H1 (cell line): Measurements from ENCODE around the gene SAPCD1. TPM values are rescaled to one million over a fixed set of nuclear protein-coding genes. Genes with fewer than 3 reads are reported as not detected.

Experiments used
- CTCF ChIA-PET: fragments of 300-600 bp; sonication (Branson Sonifier 250); formaldehyde crosslinking; loops from one replicate; lab custom pipeline; 2021; ENCODE audit not compliant: partially characterized antibody; lab: Charles Lee
- POLR2A ChIA-PET: fragments of 300-600 bp; sonication (Branson Sonifier 250); formaldehyde crosslinking; loops from one replicate; lab custom pipeline; 2021; ENCODE audit warnings: inconsistent platforms; ENCODE audit not compliant: partially characterized antibody; lab: Charles Lee
- DNase-seq, 2 experiments: peaks; one replicate each; pipeline versions ENCODE4 v3.0.0 to v3.0.0-alpha.2; 2010 to 2022; ENCODE audit warnings: low spot score in 2 of 2, low read depth in 1 of 2, mixed read lengths in 1 of 2
- FAIRE-seq: peaks from 2 replicates; lab custom pipeline; 2011; peaks lifted over from hg19 to GRCh38; lab: Jason Lieb, UNC
- H2AFZ ChIP-seq: 2 replicates; pipeline ENCODE4 v1.8.1; 2012; ENCODE audit warnings: low read length, inconsistent platforms
- H2AK5ac ChIP-seq: 2 replicates; pipeline ENCODE4 v1.6.1; 2013; ENCODE audit warnings: low read depth, low read length
- H2BK120ac ChIP-seq: replicated peaks from 2 replicates; pipeline ENCODE3; 2013; ENCODE audit warnings: low read depth, low read length, inconsistent platforms
- H2BK12ac ChIP-seq: 2 replicates; pipeline ENCODE4 v1.6.1; 2013; ENCODE audit warnings: low read depth, low read length
- H2BK15ac ChIP-seq: 2 replicates; pipeline ENCODE4 v1.6.1; 2013; ENCODE audit warnings: low read length
- H2BK20ac ChIP-seq: 2 replicates; pipeline ENCODE4 v1.6.1; 2013; ENCODE audit warnings: low read length
- H2BK5ac ChIP-seq: 2 replicates; pipeline ENCODE4 v1.6.1; 2013; ENCODE audit warnings: low read depth, low read length
- H3K14ac ChIP-seq: 2 replicates; pipeline ENCODE4 v1.6.1; 2013; ENCODE audit warnings: inconsistent platforms; ENCODE audit not compliant: insufficient read length
- H3K18ac ChIP-seq: 2 replicates; pipeline ENCODE4 v1.6.1; 2013; ENCODE audit warnings: low read length; ENCODE audit errors: extremely low read depth
- H3K23ac ChIP-seq: 2 replicates; pipeline ENCODE4 v1.6.1; 2013; ENCODE audit warnings: inconsistent platforms; ENCODE audit not compliant: insufficient read length
- H3K23me2 ChIP-seq: 2 replicates; pipeline ENCODE4 v1.6.1; 2013; ENCODE audit warnings: low read depth, low read length
- H3K27ac ChIP-seq: 2 replicates; pipeline ENCODE4 v1.6.1; 2011; ENCODE audit warnings: low read depth, low read length, inconsistent platforms
- H3K27me3 ChIP-seq, 4 experiments: replicated peaks in 1 of 4; 1 replicate in 1 of 4; 2 replicates in 3 of 4; pipeline versions ENCODE4 v1.6.1 to v1.8.1; 2011 to 2013; ENCODE audit warnings: low read length in 3 of 4, mild to moderate bottlenecking in 3 of 4, inconsistent platforms in 2 of 4, mixed read lengths in 2 of 4, moderate library complexity in 1 of 4; ENCODE audit not compliant: control insufficient read depth in 3 of 4, insufficient read depth in 3 of 4; ENCODE audit errors: extremely low read depth in 1 of 4
- H3K36me3 ChIP-seq, 4 experiments: 2 replicates each; pipeline versions ENCODE4 v1.6.1 to v1.8.1; 2011 to 2013; ENCODE audit warnings: mild to moderate bottlenecking in 4 of 4, low read length in 3 of 4, moderate library complexity in 2 of 4, control low read depth in 1 of 4, inconsistent platforms in 1 of 4; ENCODE audit not compliant: insufficient read depth in 4 of 4, control insufficient read depth in 2 of 4
- H3K4ac ChIP-seq: replicated peaks from 2 replicates; pipeline ENCODE3; 2013; ENCODE audit warnings: low read length, low read depth, mixed read lengths, inconsistent platforms; ENCODE audit not compliant: insufficient read length
- H3K4me1 ChIP-seq, 4 experiments: replicated peaks in 1 of 4; 1 replicate in 1 of 4; 2 replicates in 3 of 4; pipeline versions ENCODE4 v1.6.1 to v1.8.1; 2011 to 2013; ENCODE audit warnings: low read length in 3 of 4, inconsistent platforms in 2 of 4, mixed read lengths in 1 of 4; ENCODE audit not compliant: insufficient read depth in 4 of 4, control insufficient read depth in 3 of 4
- H3K4me2 ChIP-seq, 2 experiments: 2 replicates each; pipeline versions ENCODE4 v1.6.1 to v1.8.1; 2011 to 2013; ENCODE audit warnings: low read depth in 2 of 2, low read length in 2 of 2, control low read depth in 1 of 2, inconsistent platforms in 1 of 2, mild to moderate bottlenecking in 1 of 2; ENCODE audit not compliant: insufficient read depth in 1 of 2
- H3K4me3 ChIP-seq, 4 experiments: fragments of 200-600, 300-600 bp in 1 of 4; sonication (generic), shearing (Covaris generic), sonication (Bioruptor Twin) in 1 of 4; 2 replicates each; pipeline versions ENCODE4 v1.5.1 to v1.8.1; 2011 to 2016; ENCODE audit warnings: low read length in 4 of 4, low read depth in 3 of 4, control low read depth in 2 of 4, inconsistent platforms in 2 of 4, mild to moderate bottlenecking in 2 of 4, mixed read lengths in 1 of 4, moderate library complexity in 1 of 4; ENCODE audit not compliant: insufficient read depth in 2 of 4; ENCODE audit errors: extremely low read depth in 1 of 4
- H3K56ac ChIP-seq: replicated peaks from 2 replicates; pipeline ENCODE3; 2013; ENCODE audit warnings: low read depth, mild to moderate bottlenecking, mixed read lengths, low read length, inconsistent platforms; ENCODE audit not compliant: insufficient read length
- H3K79me1 ChIP-seq: 2 replicates; pipeline ENCODE4 v1.6.1; 2013; ENCODE audit warnings: low read depth, low read length, control low read depth
- H3K79me2 ChIP-seq, 2 experiments: 2 replicates each; pipeline versions ENCODE4 v1.6.1 to v1.8.1; 2012 to 2013; ENCODE audit warnings: low read length in 2 of 2, mild to moderate bottlenecking in 2 of 2, inconsistent platforms in 1 of 2; ENCODE audit not compliant: insufficient read depth in 2 of 2, control insufficient read depth in 1 of 2
- H3K9ac ChIP-seq, 4 experiments: replicated peaks in 1 of 4; 1 replicate in 1 of 4; 2 replicates in 3 of 4; pipeline versions ENCODE4 v1.6.1 to v1.8.1; 2011 to 2013; ENCODE audit warnings: low read depth in 3 of 4, low read length in 3 of 4, control low read depth in 2 of 4, mild to moderate bottlenecking in 2 of 4, moderate library complexity in 2 of 4, inconsistent platforms in 1 of 4; ENCODE audit errors: extremely low read depth in 1 of 4
- H3K9me3 ChIP-seq, 2 experiments: 2 replicates each; pipeline versions ENCODE4 v1.6.1 to v1.8.1; 2012 to 2013; ENCODE audit warnings: mild to moderate bottlenecking in 2 of 2, moderate library complexity in 2 of 2, control low read depth in 1 of 2, inconsistent platforms in 1 of 2, low read depth in 1 of 2, low read length in 1 of 2, mixed read lengths in 1 of 2; ENCODE audit not compliant: insufficient read depth in 2 of 2
- H4K20me1 ChIP-seq, 2 experiments: replicated peaks in 1 of 2; 2 replicates each; pipeline versions ENCODE3 to v1.8.1; 2011 to 2013; ENCODE audit warnings: inconsistent platforms in 2 of 2, low read length in 2 of 2, mild to moderate bottlenecking in 1 of 2; ENCODE audit not compliant: insufficient read depth in 2 of 2, control insufficient read depth in 1 of 2
- H4K5ac ChIP-seq: 2 replicates; pipeline ENCODE4 v1.6.1; 2013; ENCODE audit warnings: low read length, low read depth, mixed read lengths, inconsistent platforms; ENCODE audit not compliant: insufficient read length
- H4K8ac ChIP-seq: 2 replicates; pipeline ENCODE4 v1.8.0; 2013; ENCODE audit warnings: mild to moderate bottlenecking, moderate library complexity, low read length, inconsistent platforms; ENCODE audit not compliant: insufficient read depth; ENCODE audit errors: extremely low read depth
- H4K91ac ChIP-seq: replicated peaks from 2 replicates; pipeline ENCODE3; 2013; ENCODE audit warnings: low read length, mixed read lengths, inconsistent platforms; ENCODE audit not compliant: insufficient read length
- CHD2 ChIP-seq: IDR thresholded peaks from 2 replicates; pipeline ENCODE4 v1.6.1; 2012; ENCODE audit warnings: low read length, improper control_type of control experiment
- EP300 ChIP-seq, 2 experiments: IDR thresholded peaks; 1 replicate in 1 of 2; 2 replicates in 1 of 2; pipeline ENCODE4 v1.6.1; 2011 to 2012; ENCODE audit warnings: low read depth in 2 of 2, low read length in 2 of 2, mild to moderate bottlenecking in 2 of 2, borderline replicate concordance in 1 of 2, inconsistent platforms in 1 of 2, moderate library complexity in 1 of 2
- EZH2 ChIP-seq: fragments of 200-600 bp; sonication (generic); IDR thresholded peaks from 2 replicates; pipeline ENCODE4 v1.7.1; 2012; ENCODE audit warnings: low read depth, mild to moderate bottlenecking, moderate library complexity, low read length, inconsistent platforms; ENCODE audit not compliant: severe bottlenecking
- JUND ChIP-seq: IDR thresholded peaks from 2 replicates; pipeline ENCODE4 v1.6.1; 2011; ENCODE audit warnings: mild to moderate bottlenecking, improper control_type of control experiment, low read length
- KDM5A ChIP-seq: fragments of 200-600 bp; IDR thresholded peaks from 2 replicates; pipeline ENCODE4 v1.7.1; 2012; ENCODE audit warnings: mild to moderate bottlenecking, low read length, inconsistent platforms, mixed read lengths
- NANOG ChIP-seq: IDR thresholded peaks from 2 replicates; pipeline ENCODE4 v1.6.1; 2011; ENCODE audit warnings: low read length, low read depth, mild to moderate bottlenecking, inconsistent platforms; ENCODE audit not compliant: insufficient read depth, poor library complexity, severe bottlenecking
- POLR2A ChIP-seq, 2 experiments: IDR thresholded peaks; 1 replicate in 1 of 2; 2 replicates in 1 of 2; pipeline ENCODE4 v1.6.1; 2011; ENCODE audit warnings: low read depth in 2 of 2, low read length in 2 of 2, mild to moderate bottlenecking in 2 of 2; ENCODE audit errors: control extremely low read depth in 1 of 2
- POLR2AphosphoS5 ChIP-seq: IDR thresholded peaks from 2 replicates; pipeline ENCODE4 v1.6.1; 2011; ENCODE audit warnings: low read depth, low read length
- SRF ChIP-seq: IDR thresholded peaks from 2 replicates; pipeline ENCODE4 v1.6.1; 2011; ENCODE audit warnings: mild to moderate bottlenecking, low read depth, low read length, moderate library complexity
- TCF12 ChIP-seq: IDR thresholded peaks from 2 replicates; pipeline ENCODE4 v1.6.1; 2011; ENCODE audit warnings: low read depth, mild to moderate bottlenecking, low read length
- ZNF274 ChIP-seq: IDR thresholded peaks from 2 replicates; pipeline ENCODE4 v1.7.0; 2012; ENCODE audit warnings: low read length, borderline replicate concordance; ENCODE audit errors: extremely low read depth
- WGBS, 2 experiments: shearing (Covaris generic) in 1 of 2; methylation state at CpG; one replicate each; pipeline versions ENCODE4 v1.1.6 to v1.1.7; 2013 to 2015; ENCODE audit warnings: low lambda C conversion rate in 2 of 2, mixed read lengths in 2 of 2, inconsistent platforms in 1 of 2, low coverage in 1 of 2, missing lambda C conversion rate in 1 of 2; ENCODE audit not compliant: insufficient replicate concordance in 2 of 2, insufficient coverage in 1 of 2, insufficient read length in 1 of 2; ENCODE audit errors: extremely low coverage in 1 of 2, missing lambda C conversion rate in 1 of 2; 5-methylcytosine and 5-hydroxymethylcytosine counted together
- polyA plus RNA-seq, 7 experiments: library from polyadenylated mRNA; depleted of rRNA in 3 of 7; stranded (reverse) in 5 of 7; unstranded in 2 of 7; fragments of >200 nt in 5 of 7; fragments of 200-250 nt in 2 of 7; gene quantifications; 1 replicate in 5 of 7; 2 replicates in 1 of 7; 4 replicates in 1 of 7; pipeline versions ENCODE4 v1.2.1 to v1.2.3, GENCODE V29; 2011 to 2013; ENCODE audit warnings: missing spikeins in 2 of 7, mixed read lengths in 2 of 7
- total RNA-seq: library from RNA; stranded (reverse); fragmentation: NEBNext Ultra II Directional; extraction: Animal tissue kit (Norgen Biotek cat#: 25700); gene quantifications from 2 replicates; pipeline ENCODE4 v1.2.1, GENCODE V29; 2021

The SAPCD1 gene
- total and polyA plus RNA-seq, 2 of the 8 experiments (the other 6 are each of a cell fraction or from before 2014, with no cell fraction given): 3.1 to 5.9 TPM

DNA sequence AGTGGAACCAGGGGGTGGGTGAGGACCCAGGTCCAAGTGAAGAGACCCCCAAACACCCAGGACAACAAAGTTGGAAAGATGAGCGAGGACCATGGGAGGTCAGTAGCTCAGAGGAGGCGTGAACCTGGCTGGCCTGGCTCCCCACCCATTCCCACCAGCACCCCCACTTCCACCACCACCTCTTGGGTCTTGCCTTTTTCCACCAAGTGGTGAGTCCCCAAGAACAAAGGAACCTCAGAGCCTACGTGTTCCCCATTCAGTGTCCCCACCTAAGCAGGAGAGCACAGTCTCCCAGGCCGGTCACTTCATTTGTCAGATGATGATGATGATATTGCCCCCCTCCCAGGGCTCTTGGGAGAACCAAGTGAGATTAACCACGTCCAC lies 15.2 kb downstream of the SAPCD1 start:
- no peak overlapping the region for H3K4ac ChIP-seq
- no peaks in the 10 kb centered on the region; a peak in 1 of 7 replicates for H3K27me3 ChIP-seq
- no peak overlapping the region for H3K14ac ChIP-seq
- no peaks in the 10 kb centered on the region for H4K20me1 ChIP-seq
- H2BK12ac ChIP-seq: no peak overlapping the region
- CTCF ChIA-PET: interaction anchor here (0.6 to 15.6 kb wide), 11 partner anchors 3 to 113 kb away, joined by 3 to 228 read pairs (median 3); partner anchors contain the start of genes MPIG6B, VARS1 and VWA7
- POLR2A ChIA-PET: interaction anchor here (0.8 to 10.7 kb wide), 14 partner anchors 8 to 1206 kb away, joined by 3 to 85 read pairs (median 6); partner anchors contain the start of genes DDAH2, HSPA1B, LSM2 and MSH5
- H2BK5ac ChIP-seq: no peak overlapping the region
- H3K36me3 ChIP-seq: peaks cover 15 to 44% (median 37%) of the 10 kb centered on the region in 4 experiments
- H3K79me2 ChIP-seq: no peaks in the 10 kb centered on the region
- H3K27ac ChIP-seq: no peak overlapping the region
- peaks cover 0 to 7% (median 3%) of the 10 kb centered on the region in 4 experiments; a peak in 4 of 7 replicates for H3K4me1 ChIP-seq
- no peak overlapping the region for H4K5ac ChIP-seq
- H3K18ac ChIP-seq: no peak overlapping the region
- FAIRE-seq: no peak
- no peak for DNase-seq
- no peak overlapping the region for H4K8ac ChIP-seq
- H3K4me2 ChIP-seq: no peak overlapping the region
- H2BK20ac ChIP-seq: no peak overlapping the region
- no peaks in the 10 kb centered on the region for H3K9me3 ChIP-seq
- H3K4me3 ChIP-seq: no peak overlapping the region
- H3K23me2 ChIP-seq: 0 out of 2 replicates have a peak, but pooled peaks cover 1% of the 10 kb centered on the region
- TF ChIP-seq TCF12 (no peak), POLR2A (IDR thresholded peaks at IDR 0.05; ENCODE audit: control extremely low read depth in 1 of 2, low read depth in 2 of 2, low read length in 2 of 2) (no peak), CHD2 (no peak), SRF (no peak), ZNF274 (no peak), EP300 (IDR thresholded peaks at IDR 0.05; ENCODE audit: borderline replicate concordance in 1 of 2, low read depth in 2 of 2, low read length in 2 of 2) (no peak), NANOG (no peak), POLR2AphosphoS5 (no peak), JUND (no peak), KDM5A (no peak), EZH2 (no peak)
- H4K91ac ChIP-seq: no peak overlapping the region
- no peak overlapping the region for H2AFZ ChIP-seq
- no peak overlapping the region for H3K9ac ChIP-seq
- no peak overlapping the region for H3K23ac ChIP-seq
- H2BK15ac ChIP-seq: no peak overlapping the region
- H2BK120ac ChIP-seq: no peak overlapping the region
- WGBS, 2 experiments: 85% methylated on average over 5 of the region's 5 CpGs; no CpG with 5 or more reads in 1 of the 2 experiments
- H2AK5ac ChIP-seq: no peak overlapping the region
- H3K79me1 ChIP-seq: no peaks in the 10 kb centered on the region
- no peak overlapping the region for H3K56ac ChIP-seq
